ENCODE data around the gene KCTD20. TPM values are rescaled to one million over a fixed set of nuclear protein-coding genes. Genes with fewer than 3 reads are reported as not detected.

KCTD20 gene
- polyA plus RNA-seq, 1 donor (not counting 4 experiments of a cell fraction or from before 2014, with no cell fraction given): 31.8 TPM

- no peaks in the 10 kb centered on the region for H3K79me2 ChIP-seq (ENCODE audit: control insufficient read depth, insufficient read depth, low read length)
- no peak overlapping the region for H3K27ac ChIP-seq (ENCODE audit: control insufficient read depth, insufficient read depth, low read length)
- no peak overlapping the region for H3K4me2 ChIP-seq (ENCODE audit: control insufficient read depth, extremely low read depth, insufficient read depth, low read depth, low read length)
- no peak overlapping the region for H3K4me3 ChIP-seq (ENCODE audit: control insufficient read depth in 2 of 3, extremely low read depth in 1 of 3, insufficient read depth in 2 of 3, low read depth in 1 of 3, low read length in 3 of 3)
- H3K36me3 ChIP-seq (ENCODE audit: control insufficient read depth in 2 of 2, extremely low read depth in 1 of 2, insufficient read depth in 2 of 2, low read length in 2 of 2): peaks cover 5 to 12% of the 10 kb centered on the region in 2 experiments
- H2AFZ ChIP-seq (ENCODE audit: control insufficient read depth, low read length): no peak overlapping the region
- no peaks in the 10 kb centered on the region for H3K27me3 ChIP-seq (ENCODE audit: control insufficient read depth, extremely low read depth, insufficient read depth, low read length)
- no peaks in the 10 kb centered on the region for H4K20me1 ChIP-seq (ENCODE audit: control insufficient read depth, extremely low read depth, insufficient read depth, low read length)
- no peaks in the 10 kb centered on the region for H3K9me3 ChIP-seq (ENCODE audit: control insufficient read depth, low read depth, low read length)
- no peak overlapping the region for H3K9ac ChIP-seq (ENCODE audit: control insufficient read depth, extremely low read depth, insufficient read depth, low read length)
- FAIRE-seq: no peak
- DNase-seq (ENCODE audit: low read depth, low spot score): no peak
- H3K4me1 ChIP-seq (ENCODE audit: control insufficient read depth, extremely low read depth, insufficient read depth, low read length): no peaks in the 10 kb centered on the region
- TF ChIP-seq CTCF (optimal IDR thresholded peaks at IDR 0.05 in 1 of 3, IDR thresholded peaks at IDR 0.05 in 1 of 3, conservative IDR thresholded peaks at IDR 0.05 in 1 of 3; ENCODE audit: extremely low read depth in 1 of 3, insufficient read depth in 2 of 3, low read length in 3 of 3) (no peak), EZH2 (IDR thresholded peaks at IDR 0.05; ENCODE audit: low read length) (no peak)
- dilution Hi-C loops (cut with MboI; ENCODE audit: extremely low pct_ligation_motif_present, low sequenced_read_pairs): no loop called here
- peaks cover 2% of the 10 kb centered on the region for H3K9me1 ChIP-seq (ENCODE audit: control insufficient read depth, extremely low read depth, insufficient read depth, low read length)
Measured at GRCh38 chr6:36489426-36489825, 46.6 kb downstream of the KCTD20 start.

GRCh38 chr6:36491378-36491965 lies 48.7 kb downstream of the KCTD20 start:
- FAIRE-seq: no peak
- Histone ChIP-seq H3K4me2 (ENCODE audit: control insufficient read depth, extremely low read depth, insufficient read depth, low read depth, low read length) (no peak overlapping the region), H3K9me3 (ENCODE audit: control insufficient read depth, low read depth, low read length) (no peaks in the 10 kb centered on the region), H3K9me1 (ENCODE audit: control insufficient read depth, extremely low read depth, insufficient read depth, low read length) (peaks cover 2% of the 10 kb centered on the region), H3K79me2 (ENCODE audit: control insufficient read depth, insufficient read depth, low read length) (no peaks in the 10 kb centered on the region), H3K9ac (ENCODE audit: control insufficient read depth, extremely low read depth, insufficient read depth, low read length) (no peak overlapping the region), H3K4me3 (ENCODE audit: control insufficient read depth in 2 of 3, extremely low read depth in 1 of 3, insufficient read depth in 2 of 3, low read depth in 1 of 3, low read length in 3 of 3) (no peak overlapping the region), H3K27ac (ENCODE audit: control insufficient read depth, insufficient read depth, low read length) (no peak overlapping the region), H3K36me3 (ENCODE audit: control insufficient read depth in 2 of 2, extremely low read depth in 1 of 2, insufficient read depth in 2 of 2, low read length in 2 of 2) (peaks cover 9 to 17% of the 10 kb centered on the region in 2 experiments), H3K4me1 (ENCODE audit: control insufficient read depth, extremely low read depth, insufficient read depth, low read length) (no peaks in the 10 kb centered on the region), H2AFZ (ENCODE audit: control insufficient read depth, low read length) (no peak overlapping the region), H3K27me3 (ENCODE audit: control insufficient read depth, extremely low read depth, insufficient read depth, low read length) (no peaks in the 10 kb centered on the region), H4K20me1 (ENCODE audit: control insufficient read depth, extremely low read depth, insufficient read depth, low read length) (no peaks in the 10 kb centered on the region)
- dilution Hi-C loops (cut with MboI; ENCODE audit: extremely low pct_ligation_motif_present, low sequenced_read_pairs): no loop called here
- TF ChIP-seq CTCF (optimal IDR thresholded peaks at IDR 0.05 in 1 of 3, IDR thresholded peaks at IDR 0.05 in 1 of 3, conservative IDR thresholded peaks at IDR 0.05 in 1 of 3; ENCODE audit: extremely low read depth in 1 of 3, insufficient read depth in 2 of 3, low read length in 3 of 3): no peak
- no peak for TF ChIP-seq EZH2 (IDR thresholded peaks at IDR 0.05; ENCODE audit: low read length)
- DNase-seq (ENCODE audit: low read depth, low spot score): no peak
